ENCODE results near the gene HS1BP3.

DNA sequence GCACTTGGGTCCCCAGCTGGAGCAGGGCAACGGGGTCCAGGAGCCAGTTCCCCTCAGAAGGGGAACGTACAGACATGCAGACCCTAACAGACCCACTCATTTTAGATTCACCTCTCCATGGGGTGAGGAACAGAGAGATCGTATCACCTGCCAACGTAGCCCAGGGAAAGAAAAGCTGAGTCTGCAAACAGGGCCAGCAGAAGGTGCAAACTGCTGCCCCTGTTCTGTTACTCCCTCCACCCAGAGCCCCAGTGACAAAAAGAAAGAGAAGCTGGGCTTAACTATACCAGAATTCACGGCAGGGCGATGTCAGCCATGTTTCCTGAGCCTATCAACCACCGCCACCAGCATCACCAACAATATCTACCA, 817 bp upstream of the HS1BP3 start:
- TF ChIP-seq, protein P1, sequence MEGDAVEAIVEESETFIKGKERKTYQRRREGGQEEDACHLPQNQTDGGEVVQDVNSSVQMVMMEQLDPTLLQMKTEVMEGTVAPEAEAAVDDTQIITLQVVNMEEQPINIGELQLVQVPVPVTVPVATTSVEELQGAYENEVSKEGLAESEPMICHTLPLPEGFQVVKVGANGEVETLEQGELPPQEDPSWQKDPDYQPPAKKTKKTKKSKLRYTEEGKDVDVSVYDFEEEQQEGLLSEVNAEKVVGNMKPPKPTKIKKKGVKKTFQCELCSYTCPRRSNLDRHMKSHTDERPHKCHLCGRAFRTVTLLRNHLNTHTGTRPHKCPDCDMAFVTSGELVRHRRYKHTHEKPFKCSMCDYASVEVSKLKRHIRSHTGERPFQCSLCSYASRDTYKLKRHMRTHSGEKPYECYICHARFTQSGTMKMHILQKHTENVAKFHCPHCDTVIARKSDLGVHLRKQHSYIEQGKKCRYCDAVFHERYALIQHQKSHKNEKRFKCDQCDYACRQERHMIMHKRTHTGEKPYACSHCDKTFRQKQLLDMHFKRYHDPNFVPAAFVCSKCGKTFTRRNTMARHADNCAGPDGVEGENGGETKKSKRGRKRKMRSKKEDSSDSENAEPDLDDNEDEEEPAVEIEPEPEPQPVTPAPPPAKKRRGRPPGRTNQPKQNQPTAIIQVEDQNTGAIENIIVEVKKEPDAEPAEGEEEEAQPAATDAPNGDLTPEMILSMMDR (IDR thresholded peaks at IDR 0.05 in 4 of 5, conservative IDR thresholded peaks at IDR 0.05 in 1 of 5), result no peak
- no peak for TF ChIP-seq POLR2A (IDR thresholded peaks at IDR 0.05)

All from gastrocnemius medialis (tissue), 4 donors.